ENCODE results near the gene SLC2A11.

DNA sequence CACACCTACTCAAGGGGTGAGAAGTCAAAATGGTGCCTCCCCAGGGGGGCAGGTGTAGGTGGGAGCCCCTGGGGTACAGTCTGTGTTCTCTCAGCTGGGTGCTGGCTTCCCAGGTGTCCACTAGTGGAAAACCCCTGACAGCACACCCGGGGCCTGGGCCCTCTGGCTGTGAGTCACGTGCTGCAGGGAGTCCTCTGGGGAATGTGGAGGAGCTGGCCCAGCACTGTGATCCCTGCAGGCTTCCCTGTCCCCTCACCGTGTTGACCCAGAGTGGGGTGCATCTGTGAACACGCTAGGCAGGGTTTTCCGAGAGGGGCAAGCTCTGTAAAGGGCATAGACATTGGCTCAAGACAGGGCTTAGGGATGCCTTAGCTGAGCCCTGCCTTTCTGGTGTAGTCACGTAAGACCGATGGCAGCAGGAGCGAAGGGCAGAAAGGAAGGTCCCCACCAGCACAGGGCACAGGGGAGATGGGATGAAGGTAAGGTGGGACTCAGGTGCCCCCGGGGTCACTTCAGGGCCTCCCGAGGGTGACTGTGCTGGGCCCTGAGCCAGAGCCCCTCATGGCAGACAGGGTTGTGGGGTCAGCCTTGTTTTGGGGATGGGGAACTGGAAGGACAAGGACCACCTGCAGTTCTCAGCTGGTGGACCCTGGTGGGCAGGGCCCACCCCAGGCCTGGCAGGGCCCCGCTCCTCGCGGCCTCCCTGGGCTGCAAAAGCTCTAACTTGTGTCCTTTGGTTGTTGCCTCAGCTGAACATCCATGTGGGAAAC, 33.0 kb upstream of the SLC2A11 start:
- no peak for TF ChIP-seq CTCF (conservative IDR thresholded peaks at IDR 0.05; ENCODE audit: low read depth, low read length)
- TF ChIP-seq EZH2 (IDR thresholded peaks at IDR 0.05; ENCODE audit: low read length, unreplicated experiment): no peak
- TF ChIP-seq EZH2phosphoT487 (IDR thresholded peaks at IDR 0.05; ENCODE audit: borderline replicate concordance, low read length): no peak
